Endodermal cell (in vitro differentiated cells): Measurements from ENCODE around the gene MAPK8IP3. TPM values are rescaled to one million over a fixed set of nuclear protein-coding genes. Genes with fewer than 3 reads are reported as not detected.

ENCODE experiments used
- DNase-seq: peaks from one replicate; pipeline ENCODE4 v3.0.0-alpha.2; 2017
- H3K27ac ChIP-seq: 2 replicates; pipeline ENCODE4 v1.5.1; 2013; ENCODE audit warnings: mild to moderate bottlenecking, low read depth, low read length, moderate library complexity
- H3K27me3 ChIP-seq: 2 replicates; pipeline ENCODE4 v1.6.1; 2013; ENCODE audit warnings: mild to moderate bottlenecking, low read length, moderate library complexity; ENCODE audit not compliant: insufficient read depth, control insufficient read depth, poor library complexity, severe bottlenecking
- H3K36me3 ChIP-seq: 2 replicates; pipeline ENCODE4 v1.7.0; 2013; ENCODE audit warnings: mild to moderate bottlenecking, low read length, moderate library complexity; ENCODE audit not compliant: control insufficient read depth, insufficient read depth
- H3K4me1 ChIP-seq: one replicate; pipeline ENCODE4 v1.7.0; 2013; ENCODE audit warnings: low read length; ENCODE audit not compliant: control insufficient read depth, insufficient read depth
- H3K4me3 ChIP-seq: 2 replicates; pipeline ENCODE4 v1.5.1; 2013; ENCODE audit warnings: mild to moderate bottlenecking, low read length, moderate library complexity
- H3K9ac ChIP-seq: 2 replicates; pipeline ENCODE4 v1.6.1; 2013; ENCODE audit warnings: mild to moderate bottlenecking, low read length, moderate library complexity; ENCODE audit not compliant: poor library complexity, severe bottlenecking; ENCODE audit errors: extremely low read depth
- H3K9me3 ChIP-seq: 2 replicates; pipeline ENCODE4 v1.6.1; 2013; ENCODE audit warnings: mild to moderate bottlenecking, low read length, moderate library complexity; ENCODE audit not compliant: control insufficient read depth
- H3K27ac Mint-ChIP-seq: 2 replicates; pipeline ENCODE4 v1.8.0; 2020; ENCODE audit warnings: mixed read lengths
- H3K27me3 Mint-ChIP-seq: 2 replicates; pipeline ENCODE4 v1.8.0; 2021; ENCODE audit warnings: mild to moderate bottlenecking, mixed read lengths; ENCODE audit not compliant: insufficient read depth
- H3K36me3 Mint-ChIP-seq: 2 replicates; pipeline ENCODE4 v1.8.0; 2020; ENCODE audit warnings: low read depth, mixed read lengths
- H3K4me1 Mint-ChIP-seq: 2 replicates; pipeline ENCODE4 v1.8.0; 2020; ENCODE audit warnings: mixed read lengths
- H3K4me3 Mint-ChIP-seq: 2 replicates; pipeline ENCODE4 v1.8.0; 2020; ENCODE audit warnings: mild to moderate bottlenecking, moderate library complexity, mixed read lengths
- H3K9me3 Mint-ChIP-seq: 2 replicates; pipeline ENCODE4 v1.8.0; 2020; ENCODE audit warnings: mild to moderate bottlenecking, mixed read lengths
- WGBS, 2 experiments: methylation state at CpG; one replicate each; pipeline versions ENCODE4 v1.1.5 to v1.1.7; 2013; ENCODE audit warnings: missing lambda C conversion rate in 2 of 2, mixed read lengths in 1 of 2; ENCODE audit not compliant: insufficient coverage in 1 of 2, insufficient read length in 1 of 2; 5-methylcytosine and 5-hydroxymethylcytosine counted together
- total RNA-seq, 2 donors: library from RNA; stranded (reverse); fragmentation: NEBNext Ultra II Directional in 1 of 2; extraction: Animal tissue kit (Norgen Biotek cat#: 25700) in 1 of 2; gene quantifications; 2 replicates in 1 of 2; 3 replicates in 1 of 2; pipeline ENCODE4 v1.2.1, GENCODE V29; 2021
- TF ChIP-seq, protein P1 (sequence below): fragments of 200-600 bp; sonication (generic); conservative IDR thresholded peaks from 2 replicates; pipeline ENCODE4 v1.5.0; 2021; ENCODE audit warnings: antibody characterized with exemption, mild to moderate bottlenecking

The MAPK8IP3 gene
- total RNA-seq, 2 donors from 2014 or later, result 76.0 to 84.0 TPM

DNA sequence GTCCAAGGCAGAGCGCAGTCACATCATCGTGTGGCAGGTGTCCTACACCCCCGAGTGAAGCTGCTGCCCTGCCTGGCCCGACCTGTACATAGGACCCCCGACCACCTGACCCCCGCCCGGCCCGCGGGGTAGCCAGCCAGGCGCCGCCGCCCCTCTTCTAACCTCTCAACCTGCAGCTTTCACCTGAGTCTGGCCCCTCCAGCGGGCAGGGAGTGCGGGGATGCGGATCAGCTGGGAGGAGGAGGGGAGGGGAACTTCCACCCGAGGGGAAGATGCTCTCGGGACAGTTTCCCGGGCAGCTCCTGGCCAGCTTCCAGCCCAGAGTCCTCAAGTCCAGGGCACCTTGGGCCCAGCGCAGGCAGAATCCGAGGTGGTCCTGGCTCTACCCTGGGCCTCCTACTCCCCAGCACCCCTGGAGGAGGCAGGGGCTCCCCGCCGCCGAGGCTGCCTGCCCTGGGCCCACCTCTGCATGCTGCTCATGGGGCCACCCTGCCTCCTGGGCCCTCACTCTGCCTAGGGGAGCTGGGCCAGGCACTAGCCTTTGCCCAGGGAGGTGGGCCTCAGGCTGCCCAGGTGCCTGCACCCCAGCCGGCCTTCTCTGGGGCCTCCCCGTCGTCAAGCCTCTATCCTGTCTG, 62.9 kb downstream of the MAPK8IP3 start:
- H3K4me3 ChIP-seq, result no peak overlapping the region
- H3K4me1 ChIP-seq, result no peaks in the 10 kb centered on the region
- Mint-ChIP-seq H3K27me3 (no peaks in the 10 kb centered on the region), H3K36me3 (peaks cover 13% of the 10 kb centered on the region), H3K27ac (no peak overlapping the region), H3K9me3 (no peaks in the 10 kb centered on the region), H3K4me1 (peaks cover 3% of the 10 kb centered on the region), H3K4me3 (no peak overlapping the region)
- H3K27me3 ChIP-seq, result no peaks in the 10 kb centered on the region
- no peaks in the 10 kb centered on the region for H3K9me3 ChIP-seq
- H3K9ac ChIP-seq, result no peak overlapping the region
- 93 to 94% methylated on average over 6 to 26 of the region's 26 CpGs for WGBS, 2 experiments
- no peak overlapping the region for H3K27ac ChIP-seq
- H3K36me3 ChIP-seq, result peaks cover 23% of the 10 kb centered on the region
- no peak for DNase-seq
- TF ChIP-seq, protein P1, sequence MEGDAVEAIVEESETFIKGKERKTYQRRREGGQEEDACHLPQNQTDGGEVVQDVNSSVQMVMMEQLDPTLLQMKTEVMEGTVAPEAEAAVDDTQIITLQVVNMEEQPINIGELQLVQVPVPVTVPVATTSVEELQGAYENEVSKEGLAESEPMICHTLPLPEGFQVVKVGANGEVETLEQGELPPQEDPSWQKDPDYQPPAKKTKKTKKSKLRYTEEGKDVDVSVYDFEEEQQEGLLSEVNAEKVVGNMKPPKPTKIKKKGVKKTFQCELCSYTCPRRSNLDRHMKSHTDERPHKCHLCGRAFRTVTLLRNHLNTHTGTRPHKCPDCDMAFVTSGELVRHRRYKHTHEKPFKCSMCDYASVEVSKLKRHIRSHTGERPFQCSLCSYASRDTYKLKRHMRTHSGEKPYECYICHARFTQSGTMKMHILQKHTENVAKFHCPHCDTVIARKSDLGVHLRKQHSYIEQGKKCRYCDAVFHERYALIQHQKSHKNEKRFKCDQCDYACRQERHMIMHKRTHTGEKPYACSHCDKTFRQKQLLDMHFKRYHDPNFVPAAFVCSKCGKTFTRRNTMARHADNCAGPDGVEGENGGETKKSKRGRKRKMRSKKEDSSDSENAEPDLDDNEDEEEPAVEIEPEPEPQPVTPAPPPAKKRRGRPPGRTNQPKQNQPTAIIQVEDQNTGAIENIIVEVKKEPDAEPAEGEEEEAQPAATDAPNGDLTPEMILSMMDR, result no peak

DNA sequence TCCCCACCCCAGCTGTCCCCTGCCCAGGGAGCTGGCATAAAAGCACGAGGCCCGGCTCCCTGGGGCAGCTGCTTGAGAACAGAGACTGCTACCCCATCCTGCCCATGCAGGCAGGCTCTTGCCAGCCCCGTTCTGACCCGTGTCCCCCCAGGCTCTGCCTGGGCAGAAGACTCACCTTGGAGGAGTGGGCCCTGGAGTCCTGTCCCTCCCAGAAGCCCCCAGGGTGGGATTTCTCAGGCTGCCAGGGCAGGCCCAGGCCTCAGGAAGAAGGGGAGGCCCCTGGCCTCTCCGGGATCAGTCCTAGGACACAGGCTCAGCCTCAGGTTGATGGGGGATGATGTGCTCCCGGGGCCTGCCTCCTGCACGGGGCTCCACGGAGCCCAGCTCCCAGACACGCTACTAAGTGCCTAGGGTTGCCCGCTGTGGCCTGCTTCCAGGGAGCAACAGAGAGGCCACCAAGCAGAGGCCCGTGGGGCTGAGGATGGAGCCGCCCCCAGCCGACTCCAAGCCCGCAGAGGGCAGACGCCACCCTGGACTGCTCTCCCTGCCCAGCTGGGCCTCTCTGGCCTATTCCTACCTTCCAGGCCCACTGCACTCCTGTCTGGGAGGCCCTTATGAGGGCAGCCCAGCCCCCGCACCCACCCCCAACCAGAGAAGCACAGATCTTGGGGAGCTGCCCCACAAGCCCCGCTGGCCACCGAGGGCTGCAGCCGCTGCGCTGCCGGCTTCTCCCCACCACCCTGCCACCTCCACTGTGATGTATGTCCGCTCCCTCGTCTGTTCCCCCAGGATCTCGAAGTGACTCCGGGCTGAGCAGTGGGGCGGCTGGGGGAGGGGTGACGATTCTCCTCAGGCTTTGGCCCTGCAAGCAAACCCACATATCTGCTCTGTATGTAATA, 63.7 kb downstream of the MAPK8IP3 start:
- Histone ChIP-seq H3K27me3 (no peaks in the 10 kb centered on the region), H3K4me1 (no peaks in the 10 kb centered on the region), H3K4me3 (no peak overlapping the region), H3K9ac (no peak overlapping the region), H3K9me3 (no peaks in the 10 kb centered on the region), H3K27ac (no peak overlapping the region), H3K36me3 (peaks cover 17% of the 10 kb centered on the region)
- H3K4me1 Mint-ChIP-seq, result peaks cover 3% of the 10 kb centered on the region
- peak overlapping the region; percentile 94 for H3K27ac Mint-ChIP-seq
- peaks cover 13% of the 10 kb centered on the region for H3K36me3 Mint-ChIP-seq
- peak overlapping the region; percentile 93 for H3K4me3 Mint-ChIP-seq
- TF ChIP-seq, protein P1, result no peak
- H3K9me3 Mint-ChIP-seq, result no peaks in the 10 kb centered on the region
- H3K27me3 Mint-ChIP-seq, result no peaks in the 10 kb centered on the region
- DNase-seq, result no peak
- WGBS, 2 experiments, result 92 to 93% methylated on average over 13 to 27 of the region's 27 CpGs

DNA sequence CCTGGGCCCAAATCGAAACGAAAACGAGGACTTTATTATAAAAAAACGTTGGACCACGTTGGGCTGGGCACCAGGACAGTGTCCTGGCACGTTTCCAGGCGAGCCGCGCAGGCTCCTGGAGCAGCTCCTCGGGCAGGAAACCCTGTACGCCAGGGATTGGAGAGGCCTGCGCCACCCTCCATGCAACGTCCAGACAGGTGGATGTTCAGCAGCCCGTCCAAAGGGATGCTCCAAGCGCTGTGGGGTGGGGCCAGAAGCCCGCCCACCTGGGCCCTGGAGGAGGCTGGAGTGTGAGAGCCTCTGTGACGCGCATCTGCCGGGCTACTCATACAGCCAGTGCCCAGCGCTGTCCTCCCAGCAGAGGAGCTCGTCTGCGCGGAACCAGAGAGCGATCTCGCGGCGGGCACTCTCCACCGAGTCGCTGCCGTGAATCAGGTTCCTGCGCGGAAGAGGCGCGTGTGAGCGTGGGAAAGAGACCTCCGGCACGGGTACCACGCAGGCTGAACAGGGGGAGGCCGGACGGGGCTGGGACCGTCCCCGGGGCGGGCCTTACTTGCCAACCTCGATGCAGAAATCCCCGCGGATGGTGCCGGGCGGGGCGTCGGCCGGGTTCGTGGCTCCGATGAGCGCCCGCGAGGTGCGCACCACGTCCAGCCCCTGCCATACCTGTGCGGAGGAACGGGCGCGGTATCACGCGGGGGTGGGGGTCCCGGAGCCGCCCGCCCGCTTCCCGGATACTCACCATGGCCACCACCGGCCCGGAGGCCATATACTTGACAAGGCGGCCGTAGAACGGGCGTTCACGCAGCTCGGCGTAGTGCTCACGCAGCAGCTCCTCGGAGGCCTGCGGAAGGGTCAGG, 64.6 kb downstream of the MAPK8IP3 start:
- H3K27ac Mint-ChIP-seq, result peak overlapping the region; percentile 94
- peak; percentile 85 for DNase-seq

More for the DNA sequence above, 64.6 kb downstream of the MAPK8IP3 start:
- Histone ChIP-seq H3K36me3 (peaks cover 9% of the 10 kb centered on the region), H3K9me3 (no peaks in the 10 kb centered on the region), H3K4me3 (peak overlapping the region; percentile 76), H3K27me3 (no peaks in the 10 kb centered on the region), H3K4me1 (no peaks in the 10 kb centered on the region), H3K27ac (no peak overlapping the region), H3K9ac (peak overlapping the region; percentile 38)
- TF ChIP-seq, protein P1, result no peak
- Mint-ChIP-seq H3K9me3 (no peaks in the 10 kb centered on the region), H3K27me3 (no peaks in the 10 kb centered on the region), H3K4me3 (peak overlapping the region; percentile 93), H3K36me3 (peaks cover 11% of the 10 kb centered on the region), H3K4me1 (peaks cover 3% of the 10 kb centered on the region)
- 23 to 46% methylated on average over 35 to 81 of the region's 81 CpGs for WGBS, 2 experiments
